Measurements from ENCODE around the gene UBE2L3. TPM values are rescaled to one million over a fixed set of nuclear protein-coding genes. Genes with fewer than 3 reads are reported as not detected.

The UBE2L3 gene
- 61.4 to 75.2 TPM (median 63.1 TPM) in 5 replicates for total RNA-seq (2022; extraction: Qiagen RNA extraction)

GRCh38 chr22:21567456-21568346 lies at the start of gene UBE2L3:
Gene UBE2L3, plus strand, starts transcription at chr22:21567714. Its CDS starts 31 bp downstream, at chr22:21567745.

GRCh38 chr22:21551361-21551760 lies 16.2 kb upstream of the UBE2L3 start, which contains the start of gene RIMBP3C:
Gene RIMBP3C, minus strand, starts transcription at chr22:21551461. Its CDS starts 485 bp downstream, at chr22:21550976.

GRCh38 chr22:21629255-21630149 lies 62.0 kb downstream of the UBE2L3 start, which contains the start of gene YDJC:
Gene YDJC, minus strand, starts transcription at chr22:21630022. Its CDS starts 8 bp downstream, at chr22:21630014.

GRCh38 chr22:21632237-21632895 lies 64.9 kb downstream of the UBE2L3 start, which contains the start of gene CCDC116:
Gene CCDC116, plus strand, starts transcription at chr22:21632760. Its CDS starts 422 bp downstream, at chr22:21633182.

DNA sequence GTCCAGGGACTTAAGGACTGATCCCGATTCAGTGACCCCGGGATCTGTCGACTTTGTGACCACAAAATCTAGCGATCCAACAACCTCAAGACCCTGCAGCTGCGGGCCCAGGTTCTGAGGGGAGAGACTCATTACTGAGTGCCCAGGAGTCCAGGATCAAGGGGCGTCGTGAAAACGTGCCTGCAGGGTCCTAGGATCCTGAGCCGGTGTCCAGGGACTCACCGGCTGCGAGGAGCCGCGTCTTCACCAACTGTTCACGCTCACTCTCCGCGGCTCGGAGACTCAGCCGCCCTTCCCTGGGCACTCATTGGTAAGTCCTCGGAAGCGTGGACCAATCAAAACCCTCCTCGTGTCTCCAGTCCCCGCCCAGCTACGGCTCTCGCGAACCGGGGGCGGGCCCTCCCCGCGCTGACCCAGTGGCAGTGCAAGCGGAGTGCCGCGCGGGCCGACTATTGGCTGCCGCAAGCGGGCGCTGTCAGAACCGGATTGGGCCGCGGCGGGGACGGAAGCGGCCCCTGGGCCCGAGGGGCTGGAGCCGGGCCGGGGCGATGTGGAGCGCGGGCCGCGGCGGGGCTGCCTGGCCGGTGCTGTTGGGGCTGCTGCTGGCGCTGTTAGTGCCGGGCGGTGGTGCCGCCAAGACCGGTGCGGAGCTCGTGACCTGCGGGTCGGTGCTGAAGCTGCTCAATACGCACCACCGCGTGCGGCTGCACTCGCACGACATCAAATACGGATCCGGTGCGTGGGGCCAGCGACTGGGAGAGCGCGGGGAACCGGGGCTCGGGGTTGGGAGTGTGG lies 74.5 kb downstream of the UBE2L3 start, which contains the start of gene SDF2L1:
Gene SDF2L1, plus strand, starts transcription at position 514 of the 795 bp plus-strand sequence. Its CDS starts 35 bp downstream, at position 549.

Other genes with a start within 250 kb of the UBE2L3 start
- gene RIMBP3B, start 184.0 kb upstream of the UBE2L3 start, total RNA-seq (2022; extraction: Qiagen RNA extraction) = 0.29 to 0.62 TPM (median 0.51 TPM) in 5 replicates
- gene HIC2, start 150.3 kb upstream of the UBE2L3 start, total RNA-seq (2022; extraction: Qiagen RNA extraction) = 2.1 to 3.2 TPM (median 2.7 TPM) in 5 replicates
- 0.65 to 2.0 TPM (median 1.4 TPM) in 5 replicates for gene TMEM191C, start 100.3 kb upstream of the UBE2L3 start, total RNA-seq (2022; extraction: Qiagen RNA extraction)
- gene RIMBP3C, start 16.3 kb upstream of the UBE2L3 start, total RNA-seq (2022; extraction: Qiagen RNA extraction) = 0.13 to 0.23 TPM (median 0.18 TPM) in 5 replicates
- gene YDJC, start 62.3 kb downstream of the UBE2L3 start, total RNA-seq (2022; extraction: Qiagen RNA extraction) = 33.7 to 60.7 TPM (median 58.8 TPM) in 5 replicates
- 0.05 to 0.06 TPM (median 0.06 TPM) in 3 of 5 replicates, not detected in the others for gene CCDC116, start 65.0 kb downstream of the UBE2L3 start, total RNA-seq (2022; extraction: Qiagen RNA extraction)
- 36.4 to 66.6 TPM (median 58.1 TPM) in 5 replicates for gene SDF2L1, start 74.6 kb downstream of the UBE2L3 start, total RNA-seq (2022; extraction: Qiagen RNA extraction)
- 17.6 to 23.3 TPM (median 22.6 TPM) in 5 replicates for gene PPIL2, start 98.3 kb downstream of the UBE2L3 start, total RNA-seq (2022; extraction: Qiagen RNA extraction)
- 0.13 to 0.42 TPM (median 0.23 TPM) in 5 replicates for gene YPEL1, start 168.1 kb downstream of the UBE2L3 start, total RNA-seq (2022; extraction: Qiagen RNA extraction)